Measurements from ENCODE around the gene FTO.
"Not testable (repeated sequence)": the region's sequence is repeated elsewhere in the genome, so short reads cannot be mapped to it uniquely, and the experiment has no call there.

The FTO gene

GRCh38 chr16:53832896-53833544 lies 129.1 kb downstream of the FTO start:
- DNase-seq, result no peak

GRCh38 chr16:53836142-53836541 lies 132.2 kb downstream of the FTO start:
- no peak for DNase-seq

DNA sequence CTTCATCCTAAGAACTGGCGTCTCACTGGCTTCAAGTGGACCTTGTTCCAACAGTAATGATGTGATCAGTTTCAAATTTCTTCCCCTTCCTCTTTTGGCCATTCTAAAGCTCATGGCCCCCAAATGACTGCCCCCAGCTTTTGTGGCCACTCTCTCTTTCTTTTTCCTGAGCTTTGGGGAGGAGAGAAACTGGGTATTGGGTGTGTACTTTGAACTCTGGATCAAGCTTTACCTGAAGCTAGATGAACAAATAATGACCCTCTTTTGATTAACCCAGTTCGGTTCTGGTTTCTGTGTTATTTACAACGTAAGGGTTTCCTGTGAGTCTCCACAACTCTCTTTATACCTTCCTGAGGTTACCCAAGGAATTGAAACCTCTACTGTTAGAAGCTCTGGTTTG lies 132.7 kb downstream of the FTO start:
- DNase-seq, result no peak

- DNase-seq, result no peak
Observed at GRCh38 chr16:53837426-53837825, 133.5 kb downstream of the FTO start.

DNA sequence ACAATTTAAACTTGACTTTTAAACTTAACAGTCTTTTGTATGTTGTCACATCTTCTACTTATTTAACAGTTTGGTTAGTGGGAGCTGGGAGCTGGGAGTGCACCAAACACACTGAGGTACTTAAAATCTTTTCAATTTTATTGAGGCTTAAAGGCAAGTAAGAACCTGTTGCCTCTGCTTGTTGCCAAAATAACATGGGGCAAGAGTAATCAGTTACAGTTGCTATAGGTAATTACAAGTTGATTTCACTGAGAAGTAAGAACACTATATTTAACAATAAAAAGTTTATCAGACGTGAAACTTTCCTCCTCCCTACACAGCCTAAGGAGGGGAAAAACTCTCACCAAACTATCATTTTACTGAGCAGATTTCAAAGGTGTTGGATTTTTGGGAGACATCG lies 135.2 kb downstream of the FTO start:
- DNase-seq, result no peak

GRCh38 chr16:53840456-53840855 lies 136.5 kb downstream of the FTO start:
- no peak for DNase-seq

DNA sequence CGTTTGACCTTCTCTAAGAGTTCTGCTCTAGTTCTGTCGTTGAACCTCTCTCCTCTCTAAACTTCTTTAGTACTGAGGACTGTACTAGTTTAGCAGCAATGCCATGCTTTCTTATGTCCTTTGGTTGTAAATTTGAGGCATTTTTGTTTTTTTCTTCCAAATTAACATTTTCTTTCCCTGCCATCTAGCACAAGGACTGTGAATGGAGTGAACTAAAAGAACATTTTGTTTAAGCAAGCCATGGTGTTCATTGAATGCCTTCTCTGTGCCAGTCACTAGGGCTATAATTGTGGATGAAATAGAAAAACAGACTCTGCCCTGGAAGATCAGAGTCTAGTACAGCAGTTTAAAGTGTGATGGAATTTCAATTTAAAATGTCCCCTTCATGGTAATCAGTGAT lies 137.9 kb downstream of the FTO start:
- no peak for DNase-seq

DNA sequence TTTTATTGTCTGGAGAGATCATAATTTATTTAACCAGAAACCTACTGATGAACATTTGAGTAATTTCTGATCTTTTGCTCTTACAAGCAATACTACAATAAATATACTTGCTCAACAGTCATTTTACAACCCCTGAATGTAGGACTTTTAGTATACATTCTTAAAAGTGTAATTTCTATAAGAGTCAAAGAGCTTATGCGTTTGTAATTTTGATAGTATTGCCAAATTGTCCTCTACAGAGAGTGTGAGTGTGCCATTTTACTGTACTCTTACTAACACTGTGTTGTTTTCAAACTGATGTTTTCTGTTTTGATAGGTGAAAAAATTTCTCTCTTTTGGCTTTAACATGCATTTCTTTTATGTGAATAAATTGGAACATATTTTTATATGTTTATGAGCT lies 139.1 kb downstream of the FTO start:
- DNase-seq, result no peak

GRCh38 chr16:53844804-53845203 lies 140.8 kb downstream of the FTO start:
- DNase-seq, result no peak

DNA sequence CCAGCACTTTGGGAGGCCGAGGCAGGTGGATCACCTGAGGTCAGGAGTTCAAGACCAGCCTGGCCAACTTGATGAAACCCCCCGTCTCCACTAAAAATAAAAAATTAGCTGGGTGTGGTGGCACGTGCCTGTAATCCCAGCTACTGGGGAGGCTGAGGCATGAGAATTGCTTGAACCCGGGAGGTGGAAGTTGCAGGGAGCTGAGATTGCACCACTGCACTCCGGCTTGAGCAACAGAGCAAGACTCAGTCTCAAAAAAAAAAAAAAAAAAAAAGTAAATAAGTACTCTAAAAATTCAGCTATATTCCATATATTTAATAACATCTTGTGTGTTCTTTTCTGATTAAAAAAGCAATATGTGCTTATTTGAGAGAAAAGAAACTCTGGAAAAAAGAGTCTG lies 142.6 kb downstream of the FTO start:
- DNase-seq, result not testable (repeated sequence)

GRCh38 chr16:53846971-53847370 lies 143.0 kb downstream of the FTO start:
- no peak for DNase-seq

DNA sequence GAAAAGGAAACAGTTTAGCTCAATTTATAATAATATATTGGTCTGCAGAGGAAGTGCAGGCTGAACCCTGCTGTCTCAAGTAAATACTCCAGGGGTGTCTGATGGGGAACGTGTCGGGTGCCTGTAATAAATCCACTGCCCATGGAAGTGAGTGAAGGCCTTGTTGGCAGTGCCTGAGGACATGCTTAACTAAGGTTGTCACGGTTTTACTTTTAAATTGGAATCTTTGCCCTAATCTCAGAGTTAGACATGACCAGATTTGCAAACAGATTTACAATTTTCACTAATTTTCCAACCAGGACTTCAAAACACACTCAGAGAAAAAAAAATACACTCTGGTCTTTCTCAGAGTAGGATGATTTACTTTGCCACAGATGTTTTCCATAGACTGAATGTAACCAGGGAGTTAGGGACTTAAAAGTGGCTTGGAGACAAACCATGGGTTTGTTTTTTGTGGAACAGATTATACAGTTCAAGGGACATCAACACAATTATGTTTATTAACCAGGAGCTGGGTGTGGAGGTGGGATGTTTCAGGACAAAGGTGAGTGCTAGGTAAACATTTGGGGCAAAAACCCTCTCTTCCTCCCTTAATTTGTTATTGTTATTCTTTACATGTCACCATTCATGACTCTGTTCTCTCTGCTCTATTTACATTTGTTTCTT lies 144.5 kb downstream of the FTO start:
- DNase-seq, result no peak

DNA sequence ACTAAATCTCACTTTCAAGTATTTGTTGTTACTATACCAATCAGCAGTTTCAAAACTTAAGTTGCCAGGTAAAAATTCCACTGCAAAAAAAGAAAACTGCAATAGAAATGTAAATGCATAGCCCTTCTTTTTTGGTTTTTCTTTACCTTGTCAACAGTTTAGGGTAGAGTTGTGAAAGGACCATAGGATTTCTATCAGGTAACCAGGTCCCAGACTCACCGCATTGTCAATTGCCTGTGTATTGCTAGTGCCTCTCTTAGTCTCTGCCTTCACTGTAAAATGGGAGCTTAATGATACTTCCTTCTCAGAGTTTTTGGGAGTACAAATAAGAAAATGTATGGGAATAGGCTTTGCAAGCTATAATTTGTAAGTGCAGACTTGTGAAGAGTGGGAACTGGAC lies 145.0 kb downstream of the FTO start:
- DNase-seq, result no peak

- no peak for DNase-seq
Observed at GRCh38 chr16:53849585-53849984, 145.6 kb downstream of the FTO start.

DNA sequence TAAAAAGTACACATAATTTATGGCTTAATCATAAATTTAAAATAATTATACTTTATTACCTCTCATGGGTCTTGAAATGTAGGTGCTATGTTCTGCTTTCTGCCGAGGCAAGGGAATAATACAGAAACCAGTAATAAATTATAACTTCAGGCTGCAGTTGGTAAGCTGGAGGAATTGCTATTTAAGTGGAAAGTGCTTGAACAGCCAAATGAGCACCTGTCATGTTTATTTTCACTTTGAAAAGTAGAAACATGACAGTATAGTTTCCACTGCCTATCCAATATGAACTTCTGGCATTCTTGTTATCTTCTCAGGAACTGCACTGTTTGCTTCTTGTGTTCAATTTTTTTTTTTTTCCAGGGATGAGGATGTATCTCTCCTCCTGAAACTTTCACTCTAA lies 146.0 kb downstream of the FTO start:
- no peak for DNase-seq

DNA sequence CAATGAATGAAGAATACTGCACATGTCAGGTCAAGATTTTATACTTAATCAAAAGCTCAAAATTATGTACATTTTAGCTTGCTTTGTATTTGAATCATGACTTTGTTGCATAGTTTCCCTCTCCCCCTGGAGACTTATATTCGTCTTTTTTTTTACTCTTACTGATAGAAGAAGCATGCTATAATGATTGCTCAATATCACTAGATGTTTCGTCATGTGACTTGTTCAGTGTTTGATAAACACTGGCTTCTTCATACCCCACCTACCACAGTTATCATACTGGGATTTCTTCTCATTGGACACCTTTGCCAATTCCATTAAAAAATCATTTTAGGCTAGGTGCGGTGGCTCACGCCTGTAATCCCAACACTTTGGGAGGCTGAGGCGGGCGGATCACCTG lies 148.7 kb downstream of the FTO start:
- no peak for DNase-seq

DNA sequence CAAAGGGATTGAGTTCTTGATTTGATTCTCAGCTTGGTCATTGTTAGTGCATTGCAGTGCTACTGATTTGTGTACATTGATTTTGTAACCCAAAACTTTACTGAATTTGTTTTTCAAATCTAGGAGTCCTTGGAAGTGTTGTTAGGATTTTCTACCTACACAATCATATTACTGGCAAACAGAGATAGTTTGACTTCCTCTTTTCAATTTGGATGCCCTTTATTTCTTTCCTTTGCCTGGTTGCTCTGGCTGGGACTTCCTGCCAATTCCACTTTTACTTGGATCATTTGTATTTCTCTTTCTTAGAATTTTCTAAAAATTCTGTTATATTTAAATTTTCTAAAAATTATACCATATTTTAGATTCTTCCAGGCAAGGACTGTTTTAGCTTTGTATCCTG lies 151.1 kb downstream of the FTO start:
- DNase-seq, result no peak

DNA sequence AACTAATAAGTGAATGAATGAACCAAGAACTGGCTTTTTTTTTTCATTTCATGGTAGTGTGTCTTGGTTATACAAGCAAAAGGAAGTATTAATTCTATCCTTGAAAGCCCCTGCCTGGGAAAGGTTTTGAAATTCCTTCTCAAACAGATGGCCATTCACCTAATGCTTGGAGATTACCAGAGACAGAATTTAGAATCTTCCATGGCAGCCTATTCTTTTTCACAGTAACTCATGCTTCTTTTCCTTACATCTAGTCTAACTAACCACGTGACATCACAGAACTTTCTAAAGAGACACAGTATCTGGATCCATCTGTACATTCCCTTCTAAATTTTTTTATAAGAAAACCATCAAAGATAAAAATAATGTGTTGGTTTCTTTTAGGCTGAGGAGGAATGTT lies 151.6 kb downstream of the FTO start:
- DNase-seq, result no peak

DNA sequence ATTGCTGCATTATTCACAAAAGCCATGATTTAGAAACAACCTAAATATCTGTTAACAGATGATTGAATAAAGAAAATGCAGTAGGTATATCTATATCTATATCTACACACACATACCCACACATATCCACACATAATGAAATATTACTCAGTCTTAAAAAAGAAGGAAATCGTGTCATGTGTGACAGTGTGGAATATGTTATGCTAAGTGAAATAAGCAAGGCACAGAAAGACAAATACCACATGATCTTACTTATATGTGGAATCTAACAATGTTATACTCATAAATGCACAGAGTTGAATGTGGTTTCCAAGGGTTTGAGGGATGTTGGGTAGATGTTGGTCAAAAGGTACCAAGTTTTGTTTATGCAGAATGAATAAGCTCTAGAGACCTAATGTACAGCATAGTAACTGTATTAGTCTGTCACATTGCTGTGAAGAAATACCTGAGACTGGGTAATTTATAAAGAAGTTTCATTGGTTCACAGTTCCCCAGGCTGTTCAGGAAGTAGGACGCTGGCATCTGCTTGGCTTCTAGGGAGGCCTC lies 156.1 kb downstream of the FTO start:
- DNase-seq, result no peak

DNA sequence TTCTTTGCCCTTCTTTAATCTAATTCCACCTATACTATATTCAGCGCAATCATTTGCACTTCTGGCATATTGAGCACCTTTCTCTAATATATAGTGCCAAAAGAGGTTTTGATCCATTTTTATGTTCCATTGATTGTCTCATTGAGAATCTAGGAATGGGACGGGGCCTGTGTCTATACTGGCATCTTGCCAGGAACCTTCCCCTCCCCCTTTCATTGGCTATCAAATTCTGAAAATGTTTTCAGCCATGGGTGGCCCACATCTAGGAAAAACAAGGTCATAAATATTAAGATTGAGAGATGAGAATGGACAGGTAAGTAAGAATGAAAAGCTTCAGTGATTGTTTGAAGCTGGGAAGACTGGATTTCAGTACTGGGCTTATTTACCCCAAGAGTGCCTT lies 159.9 kb downstream of the FTO start:
- no peak for DNase-seq

DNA sequence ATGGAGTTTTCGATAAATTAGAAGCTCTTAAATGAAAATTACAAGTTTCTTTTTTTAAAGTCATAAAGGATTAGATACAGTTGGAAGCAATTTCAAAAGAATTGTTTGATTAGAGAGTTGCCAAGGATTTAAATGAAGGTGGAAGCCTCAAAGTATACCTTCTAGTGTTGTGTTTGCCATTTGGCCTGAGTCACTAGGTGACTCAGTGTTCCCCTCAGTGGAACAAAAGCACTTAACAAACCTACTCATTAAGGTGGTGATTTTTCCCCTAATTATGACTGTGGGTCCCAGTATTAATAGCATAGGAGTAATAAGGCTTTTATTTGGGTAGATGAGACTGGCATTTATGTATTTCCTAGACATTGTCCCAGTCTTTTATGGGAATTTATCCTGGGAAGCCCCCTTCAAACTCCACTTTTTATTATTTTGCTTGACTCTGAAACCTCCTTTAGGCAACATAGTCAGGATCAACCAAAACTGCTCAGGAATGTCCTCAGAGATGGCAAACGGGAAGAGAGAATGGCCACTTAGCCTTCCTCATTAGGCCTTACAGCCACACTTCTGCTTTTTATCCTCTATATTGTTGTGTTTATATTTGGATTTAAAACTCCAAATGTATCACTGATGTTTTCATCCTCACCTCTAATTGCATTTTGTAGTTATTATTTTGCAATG lies 161.0 kb downstream of the FTO start:
- no peak for DNase-seq

GRCh38 chr16:53865494-53865863 lies 161.5 kb downstream of the FTO start:
- DNase-seq, result no peak

GRCh38 chr16:53866520-53866919 lies 162.6 kb downstream of the FTO start:
- DNase-seq, result no peak

GRCh38 chr16:53870831-53871230 lies 166.9 kb downstream of the FTO start:
- DNase-seq, result no peak

All from NCI-H2029 treated with DMSO at 0.1 percent for 48 hours (cell line).